ENCODE measurements around the gene KCNJ1. TPM values are rescaled to one million over a fixed set of nuclear protein-coding genes. Genes with fewer than 3 reads are reported as not detected.

KCNJ1 gene
- total RNA-seq, 5 donors from 2014 or later (not counting 1 experiment from before 2014, with no cell fraction given), result not detected

DNA sequence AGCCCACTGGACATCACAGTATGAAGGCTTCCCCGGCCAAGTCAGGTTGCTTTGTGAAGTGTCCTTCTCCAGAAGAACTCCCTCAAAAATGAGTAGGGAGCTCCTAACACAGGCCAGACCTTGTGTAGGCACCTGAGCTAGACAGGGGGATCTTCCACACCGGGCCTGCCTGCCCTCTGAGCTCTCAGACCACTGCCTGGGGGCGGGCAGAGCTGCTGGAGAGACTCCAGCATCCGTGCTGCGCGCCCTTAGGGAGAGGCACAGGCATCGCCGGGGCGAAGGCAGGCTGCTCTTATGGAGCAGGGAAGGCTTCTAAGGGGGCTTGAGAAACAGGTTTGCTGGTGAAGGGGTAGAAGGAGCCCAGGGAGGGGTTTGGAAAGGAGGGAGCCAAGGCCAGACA is 28.4 kb upstream of the KCNJ1 start:
- no peak overlapping the region for H3K27ac Mint-ChIP-seq
- DNase-seq, result no peak
- H3K4me3 Mint-ChIP-seq, result no peak overlapping the region
- Histone ChIP-seq H3K27ac (ENCODE audit: low read length) (no peak overlapping the region), H3K4me1 (ENCODE audit: control insufficient read depth in 1 of 2, extremely low read depth in 1 of 2, insufficient read depth in 2 of 2, low read length in 2 of 2) (peaks cover 0 to 9% of the 10 kb centered on the region in 2 experiments), H3K9me3 (no peaks in the 10 kb centered on the region), H3K4me3 (ENCODE audit: control insufficient read depth in 1 of 2, extremely low read depth in 1 of 2, low read length in 1 of 2) (no peak overlapping the region), H3K27me3 (replicated peaks in 1 of 2; ENCODE audit: control insufficient read depth in 2 of 2, extremely low read depth in 1 of 2, insufficient read depth in 2 of 2, low read length in 1 of 2) (peaks cover 4 to 41% of the 10 kb centered on the region in 2 experiments), H3K36me3 (ENCODE audit: control insufficient read depth in 2 of 2, extremely low read depth in 1 of 2, insufficient read depth in 1 of 2, low read length in 1 of 2) (no peaks in the 10 kb centered on the region)
- no peak for ATAC-seq (replicated peaks in 1 of 4)
- H3K36me3 Mint-ChIP-seq, result peaks cover 3% of the 10 kb centered on the region
- H3K4me1 Mint-ChIP-seq, result peaks cover 6 to 12% (median 10%) of the 10 kb centered on the region in 3 donors
- ChIA-PET POLR2A (no interaction called here), CTCF (no interaction called here)
- H3K27me3 Mint-ChIP-seq, result peaks cover 16 to 31% of the 10 kb centered on the region in 2 donors
- 85% methylated on average over 3 of the region's 9 CpGs for WGBS (ENCODE audit: insufficient coverage)
- H3K9me3 Mint-ChIP-seq, result no peaks in the 10 kb centered on the region

DNA sequence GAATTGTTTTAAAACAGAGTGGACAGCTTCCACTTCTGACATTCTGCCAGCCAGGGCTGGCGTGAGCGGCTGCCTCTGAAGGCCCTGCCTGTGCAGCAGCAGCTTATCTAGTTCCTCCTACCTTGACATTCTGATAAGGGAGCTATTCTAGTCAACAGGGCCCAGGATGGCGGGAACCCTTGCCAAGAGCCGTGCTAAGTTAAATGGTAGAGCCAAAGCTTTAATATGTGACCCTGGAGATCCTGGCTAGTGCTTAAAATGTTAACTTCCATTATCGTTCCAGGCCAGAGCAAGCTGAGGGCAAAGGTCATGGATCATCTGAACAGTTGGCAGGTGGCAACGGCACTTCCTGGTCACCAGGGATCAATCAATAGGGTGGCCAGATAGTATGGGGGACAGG is 27.6 kb upstream of the KCNJ1 start:
- ChIA-PET CTCF (no interaction called here), POLR2A (no interaction called here)
- no peak overlapping the region for H3K4me3 ChIP-seq (ENCODE audit: control insufficient read depth in 1 of 2, extremely low read depth in 1 of 2, low read length in 1 of 2)
- no peak for DNase-seq
- no peak overlapping the region for H3K27ac ChIP-seq (ENCODE audit: low read length)
- Mint-ChIP-seq H3K36me3 (peaks cover 3% of the 10 kb centered on the region), H3K9me3 (no peaks in the 10 kb centered on the region), H3K4me3 (no peak overlapping the region), H3K4me1 (peaks cover 6 to 13% (median 10%) of the 10 kb centered on the region in 3 donors), H3K27ac (no peak overlapping the region), H3K27me3 (peaks cover 18 to 37% of the 10 kb centered on the region in 2 donors)
- no peak for ATAC-seq (replicated peaks in 1 of 4)
- 89% methylated on average over 2 of the region's 6 CpGs for WGBS (ENCODE audit: insufficient coverage)
- no peaks in the 10 kb centered on the region for H3K9me3 ChIP-seq
- peaks cover 6 to 49% of the 10 kb centered on the region in 2 experiments for H3K27me3 ChIP-seq (replicated peaks in 1 of 2; ENCODE audit: control insufficient read depth in 2 of 2, extremely low read depth in 1 of 2, insufficient read depth in 2 of 2, low read length in 1 of 2)
- peaks cover 0 to 18% of the 10 kb centered on the region in 2 experiments for H3K4me1 ChIP-seq (ENCODE audit: control insufficient read depth in 1 of 2, extremely low read depth in 1 of 2, insufficient read depth in 2 of 2, low read length in 2 of 2)
- H3K36me3 ChIP-seq (ENCODE audit: control insufficient read depth in 2 of 2, extremely low read depth in 1 of 2, insufficient read depth in 1 of 2, low read length in 1 of 2), result no peaks in the 10 kb centered on the region

DNA sequence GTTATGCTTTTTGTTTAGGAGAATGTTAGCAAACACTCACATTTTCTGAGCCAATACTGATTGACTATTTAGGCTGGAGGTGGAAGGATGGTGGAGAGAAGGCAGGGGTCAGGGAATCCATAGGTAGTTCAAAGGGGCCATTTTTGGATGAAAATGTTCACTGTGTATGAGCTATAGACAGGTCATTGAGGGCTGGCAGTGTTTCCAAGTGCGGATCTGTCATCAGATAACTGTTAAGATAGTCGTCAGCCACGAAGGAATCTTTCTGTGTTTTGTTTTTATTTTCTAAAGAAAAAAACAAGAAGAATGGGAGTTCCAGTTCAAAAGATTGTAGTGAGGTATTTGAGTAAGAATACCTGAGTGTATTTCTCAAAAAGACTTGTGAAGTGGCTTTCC is 27.2 kb upstream of the KCNJ1 start:
- Histone ChIP-seq H3K4me1 (ENCODE audit: control insufficient read depth in 1 of 2, extremely low read depth in 1 of 2, insufficient read depth in 2 of 2, low read length in 2 of 2) (peaks cover 0 to 18% of the 10 kb centered on the region in 2 experiments), H3K9me3 (no peaks in the 10 kb centered on the region), H3K27me3 (replicated peaks in 1 of 2; ENCODE audit: control insufficient read depth in 2 of 2, extremely low read depth in 1 of 2, insufficient read depth in 2 of 2, low read length in 1 of 2) (peaks cover 6 to 52% of the 10 kb centered on the region in 2 experiments), H3K27ac (ENCODE audit: low read length) (no peak overlapping the region), H3K4me3 (ENCODE audit: control insufficient read depth in 1 of 2, extremely low read depth in 1 of 2, low read length in 1 of 2) (no peak overlapping the region), H3K36me3 (ENCODE audit: control insufficient read depth in 2 of 2, extremely low read depth in 1 of 2, insufficient read depth in 1 of 2, low read length in 1 of 2) (no peaks in the 10 kb centered on the region)
- H3K27me3 Mint-ChIP-seq, result peaks cover 22 to 41% of the 10 kb centered on the region in 2 donors
- no peak for ATAC-seq (replicated peaks in 1 of 4)
- 82% methylated on average over 3 of the region's 3 CpGs for WGBS (ENCODE audit: insufficient coverage)
- ChIA-PET CTCF (no interaction called here), POLR2A (no interaction called here)
- peaks cover 6 to 13% (median 10%) of the 10 kb centered on the region in 3 donors for H3K4me1 Mint-ChIP-seq
- H3K9me3 Mint-ChIP-seq, result no peaks in the 10 kb centered on the region
- H3K27ac Mint-ChIP-seq, result no peak overlapping the region
- H3K4me3 Mint-ChIP-seq, result no peak overlapping the region
- peaks cover 3% of the 10 kb centered on the region for H3K36me3 Mint-ChIP-seq
- no peak for DNase-seq

DNA sequence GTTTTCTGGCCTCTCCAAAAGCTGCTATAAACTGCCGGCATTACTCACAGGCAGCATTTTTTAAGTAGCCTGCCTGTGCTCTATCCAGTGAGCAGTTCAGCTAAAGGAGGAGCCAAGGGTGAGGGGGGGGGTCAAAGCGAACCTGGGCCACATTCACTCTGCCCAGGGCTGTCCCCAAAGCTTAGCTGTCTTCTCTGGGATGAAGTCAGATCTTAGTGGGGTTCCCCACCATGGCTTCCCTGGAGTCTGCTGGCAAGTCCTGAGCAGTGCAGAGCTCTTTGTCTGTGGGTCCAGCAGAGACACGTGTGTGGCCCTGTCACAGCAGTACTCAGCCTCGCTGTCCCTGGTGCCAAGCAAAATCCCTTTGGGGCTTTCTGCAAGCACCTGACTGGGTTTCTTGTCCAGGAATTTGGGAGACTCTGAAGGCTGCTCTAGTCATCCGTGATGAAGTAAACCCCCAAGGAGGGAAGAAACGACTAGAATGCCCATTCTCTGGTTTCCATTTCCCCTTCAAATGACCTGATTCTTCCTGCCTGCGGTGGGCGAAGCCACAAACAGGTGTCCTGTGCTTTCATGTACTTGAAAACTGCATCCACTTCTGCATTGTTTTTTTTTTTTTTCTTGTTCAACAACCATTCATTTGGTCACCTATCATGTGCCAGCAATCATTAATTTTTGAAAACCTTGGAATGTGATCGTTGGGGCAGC is 26.6 kb upstream of the KCNJ1 start:
- peaks cover 8 to 50% of the 10 kb centered on the region in 2 experiments for H3K27me3 ChIP-seq (replicated peaks in 1 of 2; ENCODE audit: control insufficient read depth in 2 of 2, extremely low read depth in 1 of 2, insufficient read depth in 2 of 2, low read length in 1 of 2)
- CTCF ChIA-PET, result no interaction called here
- ATAC-seq (replicated peaks in 1 of 4), result no peak

DNA sequence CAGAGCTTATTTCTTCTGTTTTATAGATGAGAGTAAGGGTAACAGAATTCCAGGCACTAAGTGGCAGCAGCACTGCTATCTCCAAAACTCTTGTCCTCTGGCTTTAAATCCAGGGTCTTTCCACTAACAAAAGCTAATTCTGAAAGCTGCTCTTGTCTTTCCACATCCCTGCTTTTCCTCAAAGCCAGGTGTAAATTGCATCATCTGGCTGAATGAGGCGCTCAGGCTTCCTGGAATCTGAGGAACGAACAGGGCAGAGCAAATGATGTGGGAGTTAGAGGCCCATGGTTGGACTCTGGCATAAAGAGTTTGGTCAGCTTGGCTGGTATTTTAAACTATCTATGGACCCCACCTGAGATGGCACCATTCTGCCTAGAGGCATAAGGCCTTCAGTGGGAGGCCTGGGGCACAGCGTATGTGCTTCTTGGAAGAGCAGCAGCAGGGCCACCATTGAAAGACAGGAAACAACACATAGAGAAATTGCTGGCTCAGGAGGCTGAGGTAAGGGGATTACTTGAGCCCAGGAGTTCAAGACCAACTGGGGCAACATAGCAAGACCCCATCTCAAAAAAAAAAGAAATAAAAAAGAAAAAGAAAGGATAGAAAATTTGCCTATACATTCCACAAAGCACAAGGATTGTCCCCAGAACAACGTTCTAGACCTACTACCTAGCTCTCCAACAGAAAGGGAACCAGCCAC is 25.9 kb upstream of the KCNJ1 start:
- WGBS (ENCODE audit: insufficient coverage), result 80% methylated on average over 2 of the region's 4 CpGs
- POLR2A ChIA-PET, result no interaction called here
- H3K27me3 Mint-ChIP-seq, result peaks cover 32 to 50% of the 10 kb centered on the region in 2 donors

More for the DNA sequence above, 26.6 kb upstream of the KCNJ1 start:
- peaks cover 0 to 18% of the 10 kb centered on the region in 2 experiments for H3K4me1 ChIP-seq (ENCODE audit: control insufficient read depth in 1 of 2, extremely low read depth in 1 of 2, insufficient read depth in 2 of 2, low read length in 2 of 2)
- H3K4me3 Mint-ChIP-seq, result no peak overlapping the region
- no peaks in the 10 kb centered on the region for H3K9me3 Mint-ChIP-seq
- H3K27ac ChIP-seq (ENCODE audit: low read length), result no peak overlapping the region
- peaks cover 6 to 13% (median 10%) of the 10 kb centered on the region in 3 donors for H3K4me1 Mint-ChIP-seq
- 35% methylated on average over 8 of the region's 9 CpGs for WGBS (ENCODE audit: insufficient coverage)
- no peak overlapping the region for H3K4me3 ChIP-seq (ENCODE audit: control insufficient read depth in 1 of 2, extremely low read depth in 1 of 2, low read length in 1 of 2)
- DNase-seq, result no peak
- peaks cover 3% of the 10 kb centered on the region for H3K36me3 Mint-ChIP-seq
- peaks cover 25 to 44% of the 10 kb centered on the region in 2 donors for H3K27me3 Mint-ChIP-seq
- no peaks in the 10 kb centered on the region for H3K36me3 ChIP-seq (ENCODE audit: control insufficient read depth in 2 of 2, extremely low read depth in 1 of 2, insufficient read depth in 1 of 2, low read length in 1 of 2)
- POLR2A ChIA-PET, result no interaction called here
- no peak overlapping the region for H3K27ac Mint-ChIP-seq
- H3K9me3 ChIP-seq, result no peaks in the 10 kb centered on the region

DNA sequence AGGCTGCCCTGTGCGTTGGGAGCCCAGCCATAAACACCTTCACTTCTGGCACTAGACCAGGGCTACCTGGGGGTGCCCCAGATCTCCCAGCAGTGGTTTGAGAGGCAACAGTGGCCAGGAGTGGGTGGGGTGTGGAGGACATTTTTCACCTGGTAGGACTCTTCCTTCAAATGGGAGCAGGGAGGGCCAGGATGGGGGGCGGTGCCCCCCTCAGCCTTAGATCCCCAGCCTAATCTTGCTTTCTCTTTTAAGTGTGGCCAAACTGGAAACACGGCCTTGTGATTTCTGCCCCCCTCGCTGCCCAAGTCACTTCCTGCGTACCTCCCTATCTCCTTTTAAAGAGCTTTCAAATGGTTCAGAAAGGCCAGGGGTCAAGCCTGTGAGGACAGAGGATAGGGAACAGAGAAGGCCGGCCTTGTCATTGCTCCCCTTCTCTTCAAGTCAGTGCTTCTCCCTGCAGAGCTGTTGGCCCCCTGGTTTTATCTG is 24.9 kb upstream of the KCNJ1 start:
- Mint-ChIP-seq H3K27ac (no peak overlapping the region), H3K4me3 (peak overlapping the region in 1 of 3 donors; percentile 78)
- CTCF ChIA-PET, result interaction anchor here in 1 of 2 donors (0.8 kb wide), 1 partner anchor 15 kb away, joined by 4 read pairs; no protein-coding TSS in a partner anchor

More for the DNA sequence above, 25.9 kb upstream of the KCNJ1 start:
- Mint-ChIP-seq H3K4me3 (no peak overlapping the region), H3K9me3 (no peaks in the 10 kb centered on the region), H3K27ac (no peak overlapping the region), H3K4me1 (peaks cover 6 to 13% (median 10%) of the 10 kb centered on the region in 3 donors), H3K36me3 (peaks cover 3% of the 10 kb centered on the region)
- Histone ChIP-seq H3K36me3 (ENCODE audit: control insufficient read depth in 2 of 2, extremely low read depth in 1 of 2, insufficient read depth in 1 of 2, low read length in 1 of 2) (no peaks in the 10 kb centered on the region), H3K4me3 (ENCODE audit: control insufficient read depth in 1 of 2, extremely low read depth in 1 of 2, low read length in 1 of 2) (no peak overlapping the region), H3K27ac (ENCODE audit: low read length) (no peak overlapping the region), H3K4me1 (ENCODE audit: control insufficient read depth in 1 of 2, extremely low read depth in 1 of 2, insufficient read depth in 2 of 2, low read length in 2 of 2) (peaks cover 0 to 18% of the 10 kb centered on the region in 2 experiments), H3K9me3 (no peaks in the 10 kb centered on the region), H3K27me3 (replicated peaks in 1 of 2; ENCODE audit: control insufficient read depth in 2 of 2, extremely low read depth in 1 of 2, insufficient read depth in 2 of 2, low read length in 1 of 2) (peaks cover 15 to 54% of the 10 kb centered on the region in 2 experiments)
- no peak for DNase-seq
- CTCF ChIA-PET, result interaction anchor here in 1 of 2 donors (0.8 kb wide), 1 partner anchor 14 kb away, joined by 4 read pairs; no protein-coding TSS in a partner anchor
- no peak for ATAC-seq (replicated peaks in 1 of 4)

More for the DNA sequence above, 24.9 kb upstream of the KCNJ1 start:
- DNase-seq, result no peak
- Histone ChIP-seq H3K9me3 (no peaks in the 10 kb centered on the region), H3K27ac (ENCODE audit: low read length) (no peak overlapping the region), H3K4me1 (ENCODE audit: control insufficient read depth in 1 of 2, extremely low read depth in 1 of 2, insufficient read depth in 2 of 2, low read length in 2 of 2) (peaks cover 0 to 18% of the 10 kb centered on the region in 2 experiments), H3K4me3 (ENCODE audit: control insufficient read depth in 1 of 2, extremely low read depth in 1 of 2, low read length in 1 of 2) (no peak overlapping the region), H3K36me3 (ENCODE audit: control insufficient read depth in 2 of 2, extremely low read depth in 1 of 2, insufficient read depth in 1 of 2, low read length in 1 of 2) (no peaks in the 10 kb centered on the region), H3K27me3 (replicated peaks in 1 of 2; ENCODE audit: control insufficient read depth in 2 of 2, extremely low read depth in 1 of 2, insufficient read depth in 2 of 2, low read length in 1 of 2) (peaks cover 16 to 62% of the 10 kb centered on the region in 2 experiments)
- Mint-ChIP-seq H3K9me3 (no peaks in the 10 kb centered on the region), H3K4me1 (peaks cover 6 to 13% (median 10%) of the 10 kb centered on the region in 3 donors), H3K27me3 (peaks cover 35 to 56% of the 10 kb centered on the region in 2 donors), H3K36me3 (peaks cover 3% of the 10 kb centered on the region)
- POLR2A ChIA-PET, result no interaction called here
- no peak for ATAC-seq (replicated peaks in 1 of 4)
- 40% methylated on average over 2 of the region's 6 CpGs for WGBS (ENCODE audit: insufficient coverage)
